OCI-LY1 (cell line): Measurements from ENCODE around the gene FARS2.

Experiments
- H2AFZ ChIP-seq: fragments of 200-600 bp; sonication (generic), shearing (Covaris generic); 2 replicates; pipeline ENCODE4 v1.6.0; 2014; ENCODE audit warnings: antibody characterized with exemption, mild to moderate bottlenecking, low read length
- H3F3A ChIP-seq: fragments of 200-600 bp; sonication (generic), shearing (Covaris generic); 2 replicates; pipeline ENCODE4 v1.6.0; 2014; ENCODE audit warnings: mild to moderate bottlenecking, antibody characterized with exemption, low read length, moderate library complexity; ENCODE audit not compliant: insufficient read depth
- H3K27ac ChIP-seq: fragments of 200-600 bp; sonication (generic); 2 replicates; pipeline ENCODE4 v1.5.1; 2014; ENCODE audit warnings: low read length, mixed run types, mild to moderate bottlenecking, low read depth; ENCODE audit not compliant: poor library complexity, severe bottlenecking
- H3K27me3 ChIP-seq: fragments of 200-600 bp; sonication (generic); 2 replicates; pipeline ENCODE4 v1.6.0; 2014; ENCODE audit warnings: antibody characterized with exemption, mild to moderate bottlenecking, low read length, moderate library complexity; ENCODE audit not compliant: insufficient read depth
- H3K36me3 ChIP-seq: fragments of 200-600 bp; sonication (generic); 2 replicates; pipeline ENCODE4 v1.6.1; 2014; ENCODE audit warnings: mild to moderate bottlenecking, antibody characterized with exemption, low read length, moderate library complexity, mixed read lengths; ENCODE audit not compliant: insufficient read depth
- H3K4me1 ChIP-seq: fragments of 200-600 bp; sonication (generic); 2 replicates; pipeline ENCODE4 v1.5.1; 2014; ENCODE audit warnings: mild to moderate bottlenecking, low read length, moderate library complexity; ENCODE audit not compliant: insufficient read depth, severe bottlenecking
- H3K4me2 ChIP-seq: fragments of 200-600 bp; sonication (generic), shearing (Covaris generic); 2 replicates; pipeline ENCODE4 v1.6.1; 2014; ENCODE audit warnings: low read length
- H3K4me3 ChIP-seq: fragments of 200-600 bp; sonication (generic); 2 replicates; pipeline ENCODE4 v1.5.1; 2014; ENCODE audit warnings: low read length, low read depth, mild to moderate bottlenecking, mixed read lengths; ENCODE audit not compliant: poor library complexity, severe bottlenecking
- H3K79me2 ChIP-seq: fragments of 200-600 bp; shearing (Covaris generic); 2 replicates; pipeline ENCODE4 v1.6.1; 2016; ENCODE audit warnings: mixed run types, low read length, mixed read lengths; ENCODE audit not compliant: insufficient read depth
- H3K9ac ChIP-seq: fragments of 200-600 bp; sonication (generic), shearing (Covaris generic); 2 replicates; pipeline ENCODE4 v1.6.1; 2014; ENCODE audit warnings: mild to moderate bottlenecking, low read length, mixed read lengths
- H3K9me2 ChIP-seq: fragments of 200-600 bp; sonication (generic), shearing (Covaris generic); 2 replicates; pipeline ENCODE4 v1.6.1; 2014; ENCODE audit warnings: low read depth, mild to moderate bottlenecking, low read length, mixed read lengths
- H3K9me3 ChIP-seq: fragments of 200-600 bp; shearing (Covaris generic); 2 replicates; pipeline ENCODE4 v1.6.1; 2014; ENCODE audit warnings: low read length, mixed read lengths
- H4K20me1 ChIP-seq: fragments of 200-600 bp; sonication (generic), shearing (Covaris generic); 2 replicates; pipeline ENCODE4 v1.6.0; 2016; ENCODE audit warnings: mild to moderate bottlenecking, low read length; ENCODE audit not compliant: insufficient read depth
- EZH2 ChIP-seq: fragments of 200-600 bp; sonication (generic), shearing (Covaris generic); IDR thresholded peaks from 2 replicates; pipeline ENCODE4 v1.8.0; 2017; ENCODE audit warnings: borderline replicate concordance, mixed run types, mild to moderate bottlenecking, antibody characterized with exemption, low read length, moderate library complexity, mixed read lengths
- TF ChIP-seq, protein P1 (sequence below): fragments of 200-600 bp; sonication (generic), shearing (Covaris generic); IDR thresholded peaks from 2 replicates; pipeline ENCODE4 v1.5.1; 2017; ENCODE audit warnings: mild to moderate bottlenecking, antibody characterized with exemption, low read length, moderate library complexity, mixed read lengths

The FARS2 gene

DNA sequence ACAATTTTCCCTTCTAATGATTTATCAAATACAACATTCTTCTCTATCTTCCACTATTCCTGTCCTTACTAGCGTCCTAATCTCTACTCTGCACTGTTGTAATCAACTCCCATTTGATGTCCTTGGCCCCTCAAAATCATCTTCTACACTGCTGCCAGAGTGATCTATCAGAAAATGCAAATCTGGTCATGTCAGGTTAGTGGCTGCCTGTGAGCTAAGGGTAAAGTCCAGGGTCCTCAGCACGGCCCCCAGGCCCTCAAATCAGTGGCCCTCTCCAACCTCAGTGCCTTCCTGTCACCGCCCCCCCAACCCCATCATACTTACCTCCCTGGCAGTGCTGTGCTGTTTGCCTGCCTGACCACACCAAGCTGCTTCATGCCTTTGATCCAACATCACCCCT is 4.4 kb upstream of the FARS2 start:
- Histone ChIP-seq H3F3A (no peaks in the 10 kb centered on the region), H3K9me3 (no peaks in the 10 kb centered on the region), H3K36me3 (peaks cover 10% of the 10 kb centered on the region), H2AFZ (no peak overlapping the region), H3K9me2 (no peaks in the 10 kb centered on the region), H3K27me3 (no peaks in the 10 kb centered on the region), H3K4me2 (no peak overlapping the region), H3K4me1 (peaks cover 13% of the 10 kb centered on the region), H4K20me1 (no peaks in the 10 kb centered on the region), H3K4me3 (no peak overlapping the region), H3K9ac (no peak overlapping the region), H3K27ac (no peak overlapping the region), H3K79me2 (peaks cover 9% of the 10 kb centered on the region; the same call in 1 of the 2 replicates)
- no peak for TF ChIP-seq EZH2
- TF ChIP-seq, protein P1, sequence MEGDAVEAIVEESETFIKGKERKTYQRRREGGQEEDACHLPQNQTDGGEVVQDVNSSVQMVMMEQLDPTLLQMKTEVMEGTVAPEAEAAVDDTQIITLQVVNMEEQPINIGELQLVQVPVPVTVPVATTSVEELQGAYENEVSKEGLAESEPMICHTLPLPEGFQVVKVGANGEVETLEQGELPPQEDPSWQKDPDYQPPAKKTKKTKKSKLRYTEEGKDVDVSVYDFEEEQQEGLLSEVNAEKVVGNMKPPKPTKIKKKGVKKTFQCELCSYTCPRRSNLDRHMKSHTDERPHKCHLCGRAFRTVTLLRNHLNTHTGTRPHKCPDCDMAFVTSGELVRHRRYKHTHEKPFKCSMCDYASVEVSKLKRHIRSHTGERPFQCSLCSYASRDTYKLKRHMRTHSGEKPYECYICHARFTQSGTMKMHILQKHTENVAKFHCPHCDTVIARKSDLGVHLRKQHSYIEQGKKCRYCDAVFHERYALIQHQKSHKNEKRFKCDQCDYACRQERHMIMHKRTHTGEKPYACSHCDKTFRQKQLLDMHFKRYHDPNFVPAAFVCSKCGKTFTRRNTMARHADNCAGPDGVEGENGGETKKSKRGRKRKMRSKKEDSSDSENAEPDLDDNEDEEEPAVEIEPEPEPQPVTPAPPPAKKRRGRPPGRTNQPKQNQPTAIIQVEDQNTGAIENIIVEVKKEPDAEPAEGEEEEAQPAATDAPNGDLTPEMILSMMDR: no peak

DNA sequence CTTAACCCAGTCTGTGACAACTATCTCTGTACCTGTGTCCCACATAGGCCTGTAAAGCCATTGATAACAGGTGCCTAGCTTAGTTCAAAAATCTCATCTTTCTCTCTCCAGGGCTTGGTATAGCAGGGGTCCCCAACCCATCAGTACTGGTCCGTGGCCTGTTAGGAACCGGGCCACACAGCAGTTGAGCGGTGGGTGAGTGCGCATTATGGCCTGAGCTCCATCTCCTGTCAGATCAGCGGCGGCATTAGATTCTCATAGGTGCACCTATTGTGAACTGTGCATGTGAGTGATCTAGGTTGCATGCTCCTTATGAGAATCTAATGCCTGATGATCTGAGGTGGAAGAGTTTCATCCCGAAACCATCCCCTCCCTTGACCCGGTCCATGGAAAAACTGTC is 3.9 kb upstream of the FARS2 start:
- Histone ChIP-seq H3K4me2 (no peak overlapping the region), H3K4me3 (no peak overlapping the region), H3K27ac (no peak overlapping the region), H3K79me2 (peaks cover 12% of the 10 kb centered on the region; the same call in 1 of the 2 replicates), H3K36me3 (0 out of 2 replicates have a peak, but pooled peaks cover 5% of the 10 kb centered on the region), H3K9ac (no peak overlapping the region), H3K9me3 (no peaks in the 10 kb centered on the region), H3K4me1 (peaks cover 17% of the 10 kb centered on the region), H3K9me2 (no peaks in the 10 kb centered on the region), H3K27me3 (no peaks in the 10 kb centered on the region), H3F3A (no peaks in the 10 kb centered on the region), H2AFZ (no peak overlapping the region), H4K20me1 (no peaks in the 10 kb centered on the region)
- TF ChIP-seq, protein P1: no peak
- no peak for TF ChIP-seq EZH2

DNA sequence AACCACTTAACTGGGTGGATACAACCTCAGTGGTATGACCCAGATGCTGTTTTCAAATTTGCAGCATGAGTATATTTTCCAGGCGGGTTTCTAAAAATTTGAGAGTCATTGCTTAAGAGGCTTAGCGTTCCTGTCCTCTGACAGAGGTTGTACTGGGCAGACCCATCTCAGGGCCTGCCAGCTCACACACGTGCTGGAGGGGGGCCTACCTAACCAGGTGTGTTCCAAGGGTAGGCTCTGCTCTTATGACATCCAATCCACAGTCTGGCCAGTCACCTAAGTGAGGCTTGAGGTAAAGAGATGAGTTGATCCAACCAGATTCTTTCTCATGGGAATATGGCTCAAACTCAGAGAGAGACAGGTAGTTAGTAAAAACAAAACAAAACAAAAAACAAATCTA is 1.9 kb upstream of the FARS2 start:
- TF ChIP-seq, protein P1: no peak
- TF ChIP-seq EZH2: no peak
- Histone ChIP-seq H4K20me1 (no peaks in the 10 kb centered on the region), H3K4me1 (peaks cover 26% of the 10 kb centered on the region), H3K27ac (no peak overlapping the region), H3K9me3 (no peaks in the 10 kb centered on the region), H2AFZ (no peak overlapping the region), H3K27me3 (no peaks in the 10 kb centered on the region), H3K4me3 (peak overlapping the region; percentile 78), H3K36me3 (0 out of 2 replicates have a peak, but pooled peaks cover 4% of the 10 kb centered on the region), H3K9ac (peak overlapping the region; percentile 84), H3F3A (no peaks in the 10 kb centered on the region), H3K79me2 (peaks cover 26% of the 10 kb centered on the region), H3K9me2 (no peaks in the 10 kb centered on the region), H3K4me2 (peak overlapping the region; percentile 97)
